Keratinocyte (primary cell): Measurements from ENCODE around the gene DMAC2L. TPM values are rescaled to one million over a fixed set of nuclear protein-coding genes. Genes with fewer than 3 reads are reported as not detected.

ENCODE experiments used
- DNase-seq: peaks from one replicate; pipeline ENCODE4 v3.0.0-alpha.2; 2011; ENCODE audit warnings: low read depth, missing footprints, low spot score
- FAIRE-seq: peaks from 2 replicates; lab custom pipeline; 2011; peaks lifted over from hg19 to GRCh38; lab: Jason Lieb, UNC
- H2AFZ ChIP-seq: 2 replicates; pipeline ENCODE4 v1.6.0; 2012; ENCODE audit warnings: low read length, control low read depth, inconsistent platforms; ENCODE audit not compliant: control insufficient read depth
- H3K27ac ChIP-seq: 2 replicates; pipeline ENCODE4 v1.5.1; 2011; ENCODE audit warnings: low read length; ENCODE audit not compliant: control insufficient read depth, insufficient read depth
- H3K27me3 ChIP-seq: 3 replicates; pipeline ENCODE4 v1.6.0; 2011; ENCODE audit warnings: low read length; ENCODE audit not compliant: control insufficient read depth, insufficient read depth; ENCODE audit errors: extremely low read depth
- H3K36me3 ChIP-seq, 2 experiments: 2 replicates in 1 of 2; 3 replicates in 1 of 2; pipeline ENCODE4 v1.5.1; 2011; ENCODE audit warnings: low read length in 2 of 2, mild to moderate bottlenecking in 1 of 2; ENCODE audit not compliant: control insufficient read depth in 2 of 2, insufficient read depth in 2 of 2; ENCODE audit errors: extremely low read depth in 1 of 2
- H3K4me1 ChIP-seq: 3 replicates; pipeline ENCODE4 v1.5.1; 2011; ENCODE audit warnings: low read length; ENCODE audit not compliant: control insufficient read depth, insufficient read depth; ENCODE audit errors: extremely low read depth
- H3K4me2 ChIP-seq: 3 replicates; pipeline ENCODE4 v1.6.0; 2011; ENCODE audit warnings: low read depth, low read length; ENCODE audit not compliant: control insufficient read depth, insufficient read depth; ENCODE audit errors: extremely low read depth
- H3K4me3 ChIP-seq, 3 experiments: fragments of 200-600 bp in 1 of 3; sonication (generic) in 1 of 3; 2 replicates in 2 of 3; 3 replicates in 1 of 3; pipeline ENCODE4 v1.5.1; 2011 to 2016; ENCODE audit warnings: low read length in 3 of 3, mild to moderate bottlenecking in 3 of 3, control low read depth in 2 of 3, inconsistent platforms in 1 of 3, low read depth in 1 of 3, mixed read lengths in 1 of 3, mixed run types in 1 of 3, moderate library complexity in 1 of 3; ENCODE audit not compliant: control insufficient read depth in 2 of 3, insufficient read depth in 2 of 3; ENCODE audit errors: extremely low read depth in 1 of 3
- H3K79me2 ChIP-seq: 2 replicates; pipeline ENCODE4 v1.6.0; 2012; ENCODE audit warnings: low read length; ENCODE audit not compliant: control insufficient read depth, insufficient read depth
- H3K9ac ChIP-seq: 3 replicates; pipeline ENCODE4 v1.6.0; 2011; ENCODE audit warnings: low read length; ENCODE audit not compliant: control insufficient read depth, insufficient read depth; ENCODE audit errors: extremely low read depth
- H3K9me1 ChIP-seq: 3 replicates; pipeline ENCODE4 v1.6.0; 2011; ENCODE audit warnings: low read length; ENCODE audit not compliant: control insufficient read depth, insufficient read depth; ENCODE audit errors: extremely low read depth
- H3K9me3 ChIP-seq: 2 replicates; pipeline ENCODE4 v1.5.1; 2012; ENCODE audit warnings: low read depth, low read length; ENCODE audit not compliant: control insufficient read depth
- H4K20me1 ChIP-seq: 3 replicates; pipeline ENCODE4 v1.6.0; 2011; ENCODE audit warnings: low read length; ENCODE audit not compliant: control insufficient read depth, insufficient read depth; ENCODE audit errors: extremely low read depth
- EZH2 ChIP-seq: IDR thresholded peaks from one replicate; pipeline ENCODE4 v1.6.1; 2012; ENCODE audit warnings: inconsistent platforms, mild to moderate bottlenecking, low read length, moderate library complexity
- dilution Hi-C: fragments of 300-500 bp; cut with MboI; formaldehyde crosslinking; loops from one replicate; pipeline ENCODE4 v1.7.0; 2020; ENCODE audit warnings: low sequenced_read_pairs; ENCODE audit not compliant: extremely low pct_ligation_motif_present
- polyA plus RNA-seq, 5 experiments: library from polyadenylated mRNA; depleted of rRNA in 3 of 5; stranded (reverse) in 3 of 5; stranded (forward) in 1 of 5; unstranded in 1 of 5; fragments of >200 nt; gene quantifications; 1 replicate in 1 of 5; 2 replicates in 3 of 5; 3 replicates in 1 of 5; pipeline versions ENCODE4 v1.2.1 to v1.2.3, GENCODE V29; 2011 to 2012; ENCODE audit warnings: missing spikeins in 2 of 5, low read depth in 1 of 5, low replicate concordance in 1 of 5
- TF ChIP-seq, protein P1 (sequence below), 3 experiments: IDR thresholded peaks in 1 of 3; conservative IDR thresholded peaks in 1 of 3; optimal IDR thresholded peaks in 1 of 3; 2 replicates in 2 of 3; 3 replicates in 1 of 3; pipeline versions ENCODE3 to v1.5.1; 2011; ENCODE audit warnings: low read length in 3 of 3, mild to moderate bottlenecking in 3 of 3, moderate library complexity in 2 of 3, control low read depth in 1 of 3, inconsistent platforms in 1 of 3; ENCODE audit not compliant: insufficient read depth in 2 of 3; ENCODE audit errors: extremely low read depth in 1 of 3

Gene DMAC2L
- polyA plus RNA-seq, 1 donor (not counting 4 experiments of a cell fraction or from before 2014, with no cell fraction given) = 12.4 TPM

- H3K36me3 ChIP-seq = no peaks in the 10 kb centered on the region
- DNase-seq (no peak), FAIRE-seq (no peak)
- H3K4me3 ChIP-seq = no peak overlapping the region
- no peaks in the 10 kb centered on the region for H3K9me1 ChIP-seq
- H3K4me2 ChIP-seq = no peak overlapping the region
- TF ChIP-seq, protein P1, sequence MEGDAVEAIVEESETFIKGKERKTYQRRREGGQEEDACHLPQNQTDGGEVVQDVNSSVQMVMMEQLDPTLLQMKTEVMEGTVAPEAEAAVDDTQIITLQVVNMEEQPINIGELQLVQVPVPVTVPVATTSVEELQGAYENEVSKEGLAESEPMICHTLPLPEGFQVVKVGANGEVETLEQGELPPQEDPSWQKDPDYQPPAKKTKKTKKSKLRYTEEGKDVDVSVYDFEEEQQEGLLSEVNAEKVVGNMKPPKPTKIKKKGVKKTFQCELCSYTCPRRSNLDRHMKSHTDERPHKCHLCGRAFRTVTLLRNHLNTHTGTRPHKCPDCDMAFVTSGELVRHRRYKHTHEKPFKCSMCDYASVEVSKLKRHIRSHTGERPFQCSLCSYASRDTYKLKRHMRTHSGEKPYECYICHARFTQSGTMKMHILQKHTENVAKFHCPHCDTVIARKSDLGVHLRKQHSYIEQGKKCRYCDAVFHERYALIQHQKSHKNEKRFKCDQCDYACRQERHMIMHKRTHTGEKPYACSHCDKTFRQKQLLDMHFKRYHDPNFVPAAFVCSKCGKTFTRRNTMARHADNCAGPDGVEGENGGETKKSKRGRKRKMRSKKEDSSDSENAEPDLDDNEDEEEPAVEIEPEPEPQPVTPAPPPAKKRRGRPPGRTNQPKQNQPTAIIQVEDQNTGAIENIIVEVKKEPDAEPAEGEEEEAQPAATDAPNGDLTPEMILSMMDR (optimal IDR thresholded peaks at IDR 0.05 in 1 of 3, IDR thresholded peaks at IDR 0.05 in 1 of 3, conservative IDR thresholded peaks at IDR 0.05 in 1 of 3; ENCODE audit: extremely low read depth in 1 of 3, insufficient read depth in 2 of 3, low read length in 3 of 3) = no peak
- no peak for TF ChIP-seq EZH2
- no peaks in the 10 kb centered on the region for H4K20me1 ChIP-seq
- no peaks in the 10 kb centered on the region for H3K9me3 ChIP-seq
- H3K4me1 ChIP-seq = no peaks in the 10 kb centered on the region
- H3K9ac ChIP-seq = no peak overlapping the region
- H3K79me2 ChIP-seq = peaks cover 6% of the 10 kb centered on the region
- no peaks in the 10 kb centered on the region for H3K27me3 ChIP-seq
- no peak overlapping the region for H3K27ac ChIP-seq
- dilution Hi-C loops = no loop called here
- no peak overlapping the region for H2AFZ ChIP-seq
These were observed 8.2 kb upstream of the DMAC2L start for GRCh38 chr14:50303744-50304471.

- dilution Hi-C loops = no loop called here
- Histone ChIP-seq H3K79me2 (peaks cover 23% of the 10 kb centered on the region), H3K4me2 (no peak overlapping the region), H3K4me3 (no peak overlapping the region), H4K20me1 (no peaks in the 10 kb centered on the region), H3K9ac (no peak overlapping the region), H3K4me1 (peaks cover 9% of the 10 kb centered on the region), H3K9me3 (no peaks in the 10 kb centered on the region), H3K27ac (no peak overlapping the region), H3K27me3 (no peaks in the 10 kb centered on the region), H3K9me1 (no peaks in the 10 kb centered on the region), H2AFZ (no peak overlapping the region), H3K36me3 (no peaks in the 10 kb centered on the region)
- TF ChIP-seq, protein P1 (optimal IDR thresholded peaks at IDR 0.05 in 1 of 3, IDR thresholded peaks at IDR 0.05 in 1 of 3, conservative IDR thresholded peaks at IDR 0.05 in 1 of 3; ENCODE audit: extremely low read depth in 1 of 3, insufficient read depth in 2 of 3, low read length in 3 of 3) = no peak
- no peak for TF ChIP-seq EZH2
- FAIRE-seq (no peak), DNase-seq (no peak)
These were observed 3.7 kb upstream of the DMAC2L start for GRCh38 chr14:50308363-50308915.
